ENCODE data around the gene TGFBR2.

The TGFBR2 gene

GRCh38 chr3:30612437-30613132, 6.2 kb downstream of the TGFBR2 start:
- no peak for TF ChIP-seq CTCF (IDR thresholded peaks at IDR 0.05; ENCODE audit: low read depth, low read length, missing control alignments)
- no peak overlapping the region for H3K4me3 ChIP-seq (replicated peaks; ENCODE audit: low read depth, low read length)
- no peak for DNase-seq (ENCODE audit: extremely low read depth, low read depth)

GRCh38 chr3:30613133-30613825, 6.9 kb downstream of the TGFBR2 start:
- no peak for TF ChIP-seq CTCF (IDR thresholded peaks at IDR 0.05; ENCODE audit: low read depth, low read length, missing control alignments)
- H3K4me3 ChIP-seq (replicated peaks; ENCODE audit: low read depth, low read length), result no peak overlapping the region
- no peak for DNase-seq (ENCODE audit: extremely low read depth, low read depth)

DNA sequence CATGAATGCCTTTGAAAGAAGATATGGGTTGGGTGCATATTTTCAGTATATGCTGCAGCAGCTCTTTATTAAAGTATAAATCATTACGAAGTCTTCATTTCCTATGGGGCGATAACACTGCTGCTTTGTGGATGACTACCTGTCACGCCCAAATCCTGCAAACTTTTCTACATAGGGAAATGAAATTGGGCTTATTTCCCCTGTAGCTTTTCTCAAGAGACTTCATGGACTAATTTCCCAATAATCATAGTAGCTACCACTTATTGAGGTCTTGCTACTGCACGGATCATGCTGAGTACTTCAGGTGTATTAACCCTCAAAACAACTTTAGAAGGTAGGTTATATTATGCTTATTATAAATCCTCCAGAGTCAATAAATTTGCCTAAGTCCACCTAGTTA, 8.0 kb downstream of the TGFBR2 start:
- no peak overlapping the region for H3K4me3 ChIP-seq (replicated peaks; ENCODE audit: low read depth, low read length)
- no peak for TF ChIP-seq CTCF (IDR thresholded peaks at IDR 0.05; ENCODE audit: low read depth, low read length, missing control alignments)
- DNase-seq (ENCODE audit: extremely low read depth, low read depth), result no peak

DNA sequence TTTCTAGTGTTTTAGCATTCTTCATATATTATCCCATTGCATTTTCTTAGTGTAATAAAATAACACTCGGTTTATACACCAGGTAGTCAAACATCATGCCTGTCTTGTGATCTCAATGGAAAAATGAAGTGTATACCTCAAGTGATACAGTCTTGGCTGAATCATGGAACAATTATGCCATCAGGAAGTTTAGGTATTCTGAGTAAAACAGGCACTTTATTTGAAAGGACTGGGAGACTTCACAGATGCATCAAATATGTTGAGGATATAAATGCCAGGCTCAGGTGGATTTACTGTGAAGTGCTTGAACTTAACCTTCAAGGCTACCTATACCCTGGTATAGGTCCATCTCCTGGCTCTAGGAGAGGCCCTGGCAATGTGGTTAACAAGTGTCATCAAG, 8.5 kb downstream of the TGFBR2 start:
- no peak for TF ChIP-seq CTCF (IDR thresholded peaks at IDR 0.05; ENCODE audit: low read depth, low read length, missing control alignments)
- DNase-seq (ENCODE audit: extremely low read depth, low read depth), result no peak
- H3K4me3 ChIP-seq (replicated peaks; ENCODE audit: low read depth, low read length), result no peak overlapping the region

- no peak for TF ChIP-seq CTCF (IDR thresholded peaks at IDR 0.05; ENCODE audit: low read depth, low read length, missing control alignments)
- no peak overlapping the region for H3K4me3 ChIP-seq (replicated peaks; ENCODE audit: low read depth, low read length)
- no peak for DNase-seq (ENCODE audit: extremely low read depth, low read depth)
These were observed 9.4 kb downstream of the TGFBR2 start for GRCh38 chr3:30615615-30616346.

DNA sequence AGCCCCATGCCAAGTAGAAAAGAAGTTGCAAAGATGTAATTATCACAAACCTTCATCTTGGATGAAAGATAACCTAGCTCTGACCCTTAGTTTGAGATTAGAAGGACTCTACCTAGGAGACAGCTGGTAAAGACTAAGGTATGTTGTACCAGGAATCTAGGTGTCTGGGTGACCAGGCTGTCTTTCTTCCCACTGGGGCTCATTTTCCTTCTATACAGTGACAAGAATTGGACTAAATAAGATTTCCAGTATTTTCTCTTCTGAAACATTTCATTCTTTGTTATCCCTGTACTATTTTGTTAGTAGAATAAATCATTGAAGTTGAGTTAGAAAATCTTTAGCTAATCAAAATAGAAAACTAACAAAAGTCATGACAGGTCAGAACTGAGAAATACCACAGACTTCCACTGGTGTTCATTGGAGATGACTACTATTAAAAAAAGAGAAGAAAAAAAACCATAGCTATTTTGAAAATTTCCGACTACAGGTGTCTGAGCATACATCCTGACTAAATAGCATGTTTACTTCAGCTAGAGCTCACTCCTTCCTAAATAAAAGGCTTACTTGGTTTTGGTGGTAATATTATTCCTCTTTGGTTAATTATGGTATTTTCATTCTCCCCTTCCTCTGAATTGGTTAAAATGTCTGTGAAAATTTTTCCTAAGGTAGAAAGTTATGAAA, 10.1 kb downstream of the TGFBR2 start:
- H3K4me3 ChIP-seq (replicated peaks; ENCODE audit: low read depth, low read length), result no peak overlapping the region
- DNase-seq (ENCODE audit: extremely low read depth, low read depth), result no peak
- no peak for TF ChIP-seq CTCF (IDR thresholded peaks at IDR 0.05; ENCODE audit: low read depth, low read length, missing control alignments)
